GM06990 (cell line): ENCODE measurements around the gene USP38.
"Not testable (repeated sequence)": the region's sequence is repeated elsewhere in the genome, so short reads cannot be mapped to it uniquely, and the experiment has no call there.

Experiments used
- DNase-seq: peaks from one replicate; pipeline ENCODE4 v3.0.0-alpha.2; 2011; ENCODE audit not compliant: insufficient read length; ENCODE audit errors: extremely low read depth
- H3K27me3 ChIP-seq: replicated peaks from 2 replicates; pipeline ENCODE4 v1.6.0; 2011; ENCODE audit warnings: low read length; ENCODE audit not compliant: control insufficient read depth, insufficient read depth
- H3K36me3 ChIP-seq: 2 replicates; pipeline ENCODE4 v1.5.1; 2011; ENCODE audit warnings: low read length; ENCODE audit not compliant: control insufficient read depth, insufficient read depth
- H3K4me3 ChIP-seq: replicated peaks from 2 replicates; pipeline ENCODE4 v1.5.1; 2011; ENCODE audit warnings: low read depth, mild to moderate bottlenecking, control low read depth, low read length
- CTCF ChIP-seq: IDR thresholded peaks from 2 replicates; pipeline ENCODE4 v1.5.1; 2011; ENCODE audit warnings: low read length, control low read depth, mild to moderate bottlenecking, inconsistent platforms; ENCODE audit not compliant: insufficient read depth, poor library complexity, severe bottlenecking

Gene USP38

GRCh38 chr4:143163614-143164013, 21.1 kb upstream of the USP38 start:
- no peak for DNase-seq
- Histone ChIP-seq H3K36me3 (no peaks in the 10 kb centered on the region), H3K27me3 (no peaks in the 10 kb centered on the region), H3K4me3 (no peak overlapping the region)
- no peak for TF ChIP-seq CTCF

GRCh38 chr4:143166722-143167121, 18.0 kb upstream of the USP38 start:
- DNase-seq, result not testable (repeated sequence)

GRCh38 chr4:143178923-143179322, 5.8 kb upstream of the USP38 start:
- H3K4me3 ChIP-seq, result no peak overlapping the region
- TF ChIP-seq CTCF, result no peak
- DNase-seq, result no peak

More at GRCh38 chr4:143166722-143167121, 18.0 kb upstream of the USP38 start:
- H3K27me3 ChIP-seq, H3K36me3 ChIP-seq, H3K4me3 ChIP-seq: not testable (repeated sequence)

GRCh38 chr4:143183513-143184216, 1.1 kb upstream of the USP38 start:
- no peak for DNase-seq
- H3K27me3 ChIP-seq, result no peaks in the 10 kb centered on the region
- H3K36me3 ChIP-seq, result no peaks in the 10 kb centered on the region
- no peak for TF ChIP-seq CTCF
- peak overlapping the region; percentile 74 for H3K4me3 ChIP-seq

More at GRCh38 chr4:143178923-143179322, 5.8 kb upstream of the USP38 start:
- H3K36me3 ChIP-seq, result no peaks in the 10 kb centered on the region
- no peaks in the 10 kb centered on the region for H3K27me3 ChIP-seq

GRCh38 chr4:143184217-143184502, 557 bp upstream of the USP38 start:
- H3K27me3 ChIP-seq, result no peaks in the 10 kb centered on the region
- DNase-seq, result no peak
- no peaks in the 10 kb centered on the region for H3K36me3 ChIP-seq
- peak overlapping the region; percentile 74 for H3K4me3 ChIP-seq
- no peak for TF ChIP-seq CTCF

GRCh38 chr4:143185253-143186107, 763 bp downstream of the USP38 start:
- Histone ChIP-seq H3K4me3 (peak overlapping the region; percentile 74), H3K36me3 (no peaks in the 10 kb centered on the region), H3K27me3 (no peaks in the 10 kb centered on the region)
- no peak for TF ChIP-seq CTCF
- DNase-seq, result no peak
